GM20000 (cell line): ENCODE results near the gene GSTM2.

ENCODE experiments used
- DNase-seq: peaks from one replicate; pipeline ENCODE4 v3.0.0; 2012; ENCODE audit warnings: low spot score
- TF ChIP-seq, protein P1 (sequence below): IDR thresholded peaks from 2 replicates; pipeline ENCODE4 v1.5.1; 2012; ENCODE audit warnings: mild to moderate bottlenecking, control low read depth; ENCODE audit errors: extremely low read depth, missing control alignments

Gene GSTM2

DNA sequence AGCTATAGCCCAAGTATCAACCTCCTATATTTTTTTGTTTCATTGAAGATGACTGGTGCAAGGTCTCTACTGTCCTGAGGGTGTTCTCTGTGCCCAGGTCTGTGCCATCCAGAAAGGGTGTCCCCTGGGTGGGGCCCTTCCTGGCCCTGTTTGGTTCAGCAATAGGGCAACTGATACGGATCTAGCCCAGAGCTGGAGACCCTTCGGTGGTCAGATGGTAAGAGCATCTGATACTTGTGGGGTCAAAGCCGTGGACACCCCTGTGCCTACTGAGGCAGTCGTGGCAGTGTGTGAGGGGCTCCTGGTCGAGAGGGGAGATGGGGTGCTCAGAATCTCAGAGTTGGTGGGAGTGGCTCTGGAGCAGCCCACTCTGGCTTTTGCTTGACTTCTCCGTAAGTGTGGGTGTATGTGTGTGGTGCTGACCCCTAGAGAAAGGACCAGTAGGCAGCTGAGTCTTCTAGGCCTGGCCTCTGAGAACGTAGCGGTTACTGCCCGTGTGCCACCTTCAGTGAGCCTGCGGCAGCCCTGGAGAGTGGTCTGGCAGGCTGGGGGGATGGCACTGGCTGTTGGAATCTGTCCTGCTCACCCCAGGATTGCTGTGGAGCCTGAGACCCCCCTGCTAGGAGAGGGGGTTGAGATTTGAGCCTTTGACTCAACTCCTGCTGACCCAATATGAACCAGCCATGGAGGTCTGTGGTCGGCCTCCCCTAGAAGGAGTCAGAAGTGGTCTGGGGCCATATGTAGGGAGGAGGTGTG, 45.5 kb upstream of the GSTM2 start:
- DNase-seq = no peak
- TF ChIP-seq, protein P1, sequence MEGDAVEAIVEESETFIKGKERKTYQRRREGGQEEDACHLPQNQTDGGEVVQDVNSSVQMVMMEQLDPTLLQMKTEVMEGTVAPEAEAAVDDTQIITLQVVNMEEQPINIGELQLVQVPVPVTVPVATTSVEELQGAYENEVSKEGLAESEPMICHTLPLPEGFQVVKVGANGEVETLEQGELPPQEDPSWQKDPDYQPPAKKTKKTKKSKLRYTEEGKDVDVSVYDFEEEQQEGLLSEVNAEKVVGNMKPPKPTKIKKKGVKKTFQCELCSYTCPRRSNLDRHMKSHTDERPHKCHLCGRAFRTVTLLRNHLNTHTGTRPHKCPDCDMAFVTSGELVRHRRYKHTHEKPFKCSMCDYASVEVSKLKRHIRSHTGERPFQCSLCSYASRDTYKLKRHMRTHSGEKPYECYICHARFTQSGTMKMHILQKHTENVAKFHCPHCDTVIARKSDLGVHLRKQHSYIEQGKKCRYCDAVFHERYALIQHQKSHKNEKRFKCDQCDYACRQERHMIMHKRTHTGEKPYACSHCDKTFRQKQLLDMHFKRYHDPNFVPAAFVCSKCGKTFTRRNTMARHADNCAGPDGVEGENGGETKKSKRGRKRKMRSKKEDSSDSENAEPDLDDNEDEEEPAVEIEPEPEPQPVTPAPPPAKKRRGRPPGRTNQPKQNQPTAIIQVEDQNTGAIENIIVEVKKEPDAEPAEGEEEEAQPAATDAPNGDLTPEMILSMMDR = no peak

DNA sequence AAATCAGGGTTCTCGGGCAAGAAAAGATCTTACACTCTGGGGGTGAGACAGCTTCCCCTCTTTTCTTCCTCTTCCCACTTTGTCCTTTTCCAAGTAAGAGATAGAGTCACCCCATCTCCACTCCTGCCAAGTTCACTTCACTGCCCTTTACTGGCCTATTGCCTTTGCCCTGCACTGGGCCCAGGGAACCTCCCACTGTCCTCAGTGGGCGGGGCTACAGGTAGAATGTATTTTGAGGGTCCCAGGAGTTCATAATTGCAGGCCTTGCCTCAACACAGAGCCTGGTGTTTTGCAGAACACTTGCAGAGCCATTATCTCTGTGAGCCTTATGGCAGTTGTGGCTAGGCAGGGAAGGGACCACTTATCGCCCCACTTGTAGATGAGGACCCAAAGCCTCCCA, 45.0 kb upstream of the GSTM2 start:
- peak; percentile 6 for DNase-seq
- TF ChIP-seq, protein P1 = no peak

DNA sequence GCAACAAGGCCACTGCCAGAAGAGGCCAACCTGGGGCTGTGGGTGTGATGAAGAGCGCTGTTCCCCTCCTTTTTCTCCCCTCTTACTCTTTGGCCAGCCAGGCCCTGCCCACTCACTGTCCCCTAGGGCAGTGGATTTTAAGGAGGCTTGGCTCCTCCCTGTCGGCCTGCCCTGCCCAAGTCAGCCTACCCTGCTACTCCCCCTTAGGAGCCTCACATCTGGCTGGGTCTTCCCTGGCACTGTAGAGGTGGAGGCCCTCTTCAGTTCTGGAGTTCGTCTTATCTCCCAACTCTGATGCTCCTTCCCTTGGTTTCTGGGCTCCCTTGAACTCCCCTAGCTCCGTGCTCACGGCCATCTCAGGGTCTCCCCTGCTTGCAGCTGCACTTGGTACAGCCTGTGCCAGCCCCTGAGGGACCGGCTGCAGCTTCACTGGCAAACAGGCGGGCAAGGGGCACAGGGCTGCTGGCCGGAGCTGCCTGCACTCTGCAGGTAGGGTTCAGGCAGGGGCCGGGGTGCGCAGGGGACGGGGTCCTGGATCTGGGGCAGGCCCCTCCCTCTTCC, 44.2 kb upstream of the GSTM2 start:
- TF ChIP-seq, protein P1 = no peak
- peak; percentile 29 for DNase-seq

DNA sequence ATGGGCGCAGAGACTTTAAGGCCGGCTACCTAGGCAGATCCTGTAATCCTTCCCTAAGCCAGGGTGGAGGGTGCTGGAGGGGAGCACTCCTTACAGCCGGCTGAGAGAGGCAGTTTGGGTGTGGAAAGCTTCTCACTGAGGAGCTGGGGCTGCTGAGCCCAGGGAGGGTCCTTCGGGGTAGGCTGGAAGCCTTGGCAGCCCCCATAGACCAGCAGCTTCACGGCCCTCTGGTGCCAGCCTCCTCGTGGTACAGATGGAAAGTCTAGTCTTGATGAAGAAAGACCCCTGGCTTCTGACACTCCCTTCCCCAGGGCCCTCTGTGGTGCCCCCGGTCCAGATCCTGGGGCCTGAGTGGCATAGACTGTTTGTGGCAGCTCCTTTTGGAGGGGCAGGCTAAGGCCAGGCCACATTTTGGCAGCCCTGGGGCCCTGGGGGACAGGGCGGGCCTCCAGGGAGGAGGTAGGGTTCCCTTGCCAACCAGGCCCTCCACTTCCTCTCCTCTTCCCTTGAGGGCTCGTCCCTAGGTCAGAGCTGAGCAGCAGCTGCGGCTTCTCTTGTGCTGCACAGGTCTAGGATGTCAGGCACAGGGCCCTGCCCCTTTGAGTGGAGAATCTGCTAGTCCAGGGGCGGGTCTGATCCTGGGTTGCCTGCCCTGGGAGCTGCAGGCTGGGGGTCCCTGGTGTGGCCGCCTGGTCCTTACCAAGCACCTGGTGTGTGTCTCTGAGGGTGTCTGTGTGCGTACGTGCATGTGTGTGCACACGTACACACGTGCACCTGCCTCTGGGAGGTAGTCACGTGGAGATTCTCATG, 43.5 kb upstream of the GSTM2 start:
- DNase-seq = peak; percentile 61
- TF ChIP-seq, protein P1 = no peak

DNA sequence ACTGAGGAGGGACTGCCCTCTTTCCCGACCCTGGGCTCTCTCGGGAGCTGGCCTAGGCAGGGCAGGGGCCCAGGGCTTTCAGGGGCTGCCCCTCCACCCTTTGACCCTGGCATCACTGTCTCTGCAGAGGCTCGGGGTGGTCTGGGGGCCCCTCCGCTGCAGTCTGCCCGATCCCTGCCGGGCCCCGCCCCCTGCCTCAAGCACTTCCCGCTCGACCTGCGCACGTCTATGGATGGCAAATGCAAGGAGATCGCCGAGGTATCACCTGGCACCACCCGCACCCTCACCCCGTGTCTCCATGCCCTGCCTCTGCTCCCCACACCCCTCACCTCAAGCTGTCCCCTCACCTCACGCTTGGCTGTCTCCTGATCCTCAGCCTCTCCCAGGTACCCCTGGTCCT, 42.7 kb upstream of the GSTM2 start:
- TF ChIP-seq, protein P1 = no peak

DNA sequence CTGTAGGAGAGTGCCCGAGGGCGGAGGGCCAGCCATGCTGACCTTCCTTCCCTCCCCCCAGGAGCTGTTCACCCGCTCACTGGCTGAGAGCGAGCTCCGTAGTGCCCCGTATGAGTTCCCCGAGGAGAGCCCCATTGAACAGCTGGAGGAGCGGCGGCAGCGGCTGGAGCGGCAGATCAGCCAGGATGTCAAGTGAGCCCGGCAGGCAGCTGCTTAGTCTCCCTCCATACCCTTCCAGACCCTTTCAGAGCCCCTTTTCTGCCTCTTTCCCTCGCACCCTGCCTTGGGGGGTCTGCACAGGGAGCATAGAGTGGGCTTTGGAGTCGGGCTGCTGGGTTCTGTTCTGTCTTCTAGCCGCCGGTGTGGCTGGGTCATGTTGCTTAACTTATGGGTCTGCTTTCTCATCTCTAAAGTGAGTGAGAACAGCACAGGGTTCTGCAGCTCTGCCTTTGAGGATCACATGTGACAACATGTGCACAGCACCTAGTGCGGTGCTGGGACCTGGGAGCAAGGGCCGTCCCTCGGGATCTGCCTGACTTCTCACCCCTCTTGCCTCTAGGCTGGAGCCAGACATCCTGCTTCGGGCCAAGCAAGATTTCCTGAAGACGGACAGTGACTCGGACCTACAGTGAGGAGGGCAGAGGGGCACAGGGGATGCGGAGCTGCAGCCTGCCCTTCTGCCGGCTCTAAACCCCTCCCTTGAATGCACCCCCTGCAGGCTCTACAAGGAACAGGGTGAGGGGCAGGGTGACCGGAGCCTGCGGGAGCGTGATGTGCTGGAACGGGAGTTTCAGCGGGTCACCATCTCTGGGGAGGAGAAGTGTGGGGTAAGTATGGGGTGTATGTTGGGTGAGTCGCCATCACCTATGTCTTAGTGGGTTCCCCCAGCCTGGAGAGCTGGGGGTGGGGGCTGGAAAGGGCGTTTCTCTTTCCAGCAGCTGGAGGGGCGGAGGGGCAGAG, 42.0 kb upstream of the GSTM2 start:
- DNase-seq = no peak
- TF ChIP-seq, protein P1 = no peak

More for the DNA sequence above, 42.7 kb upstream of the GSTM2 start:
- no peak for DNase-seq
